ENCODE measurements around the gene E2F7. TPM values are rescaled to one million over a fixed set of nuclear protein-coding genes. Genes with fewer than 3 reads are reported as not detected.

Gene E2F7
- total RNA-seq, 1 donor from 2014 or later: 26.2 TPM

DNA sequence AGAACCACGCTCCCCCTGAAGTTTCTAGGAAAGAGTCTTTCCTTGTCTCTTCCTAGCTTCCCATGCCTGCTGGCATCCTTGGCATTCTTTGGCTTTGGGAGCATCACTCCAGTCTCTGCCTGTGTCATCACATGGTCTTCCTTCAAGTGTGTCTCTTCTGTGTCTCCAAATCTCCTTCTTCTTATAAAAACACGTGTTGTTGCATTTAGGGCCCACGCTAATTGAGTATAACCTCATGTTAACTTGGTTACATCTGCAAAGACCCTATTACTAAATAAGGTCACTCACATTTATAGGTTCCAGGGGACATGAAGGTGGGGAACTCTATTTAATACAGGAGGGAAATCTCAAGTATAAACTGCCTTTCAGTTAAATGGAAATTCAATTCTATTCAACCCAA, 63.0 kb downstream of the E2F7 start:
- H3K36me3 ChIP-seq (ENCODE audit: insufficient read depth, low read length): no peaks in the 10 kb centered on the region
- no peak overlapping the region for H3K4me3 Mint-ChIP-seq (ENCODE audit: unreplicated experiment)
- peaks cover 2% of the 10 kb centered on the region for H3K27me3 ChIP-seq (ENCODE audit: insufficient read depth, low read length)
- H3K27me3 Mint-ChIP-seq (ENCODE audit: low read depth, unreplicated experiment): peaks cover 1% of the 10 kb centered on the region
- TF ChIP-seq EZH2 (IDR thresholded peaks at IDR 0.05; ENCODE audit: insufficient read depth, low read length): no peak
- TF ChIP-seq, protein P1, sequence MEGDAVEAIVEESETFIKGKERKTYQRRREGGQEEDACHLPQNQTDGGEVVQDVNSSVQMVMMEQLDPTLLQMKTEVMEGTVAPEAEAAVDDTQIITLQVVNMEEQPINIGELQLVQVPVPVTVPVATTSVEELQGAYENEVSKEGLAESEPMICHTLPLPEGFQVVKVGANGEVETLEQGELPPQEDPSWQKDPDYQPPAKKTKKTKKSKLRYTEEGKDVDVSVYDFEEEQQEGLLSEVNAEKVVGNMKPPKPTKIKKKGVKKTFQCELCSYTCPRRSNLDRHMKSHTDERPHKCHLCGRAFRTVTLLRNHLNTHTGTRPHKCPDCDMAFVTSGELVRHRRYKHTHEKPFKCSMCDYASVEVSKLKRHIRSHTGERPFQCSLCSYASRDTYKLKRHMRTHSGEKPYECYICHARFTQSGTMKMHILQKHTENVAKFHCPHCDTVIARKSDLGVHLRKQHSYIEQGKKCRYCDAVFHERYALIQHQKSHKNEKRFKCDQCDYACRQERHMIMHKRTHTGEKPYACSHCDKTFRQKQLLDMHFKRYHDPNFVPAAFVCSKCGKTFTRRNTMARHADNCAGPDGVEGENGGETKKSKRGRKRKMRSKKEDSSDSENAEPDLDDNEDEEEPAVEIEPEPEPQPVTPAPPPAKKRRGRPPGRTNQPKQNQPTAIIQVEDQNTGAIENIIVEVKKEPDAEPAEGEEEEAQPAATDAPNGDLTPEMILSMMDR (IDR thresholded peaks at IDR 0.05; ENCODE audit: insufficient read depth, low read depth, low read length): no peak
- no peaks in the 10 kb centered on the region for H3K9me3 Mint-ChIP-seq (ENCODE audit: unreplicated experiment)
- no peaks in the 10 kb centered on the region for H4K20me1 ChIP-seq (ENCODE audit: insufficient read depth, low read length)
- no peak overlapping the region for H3K4me2 ChIP-seq (ENCODE audit: low read length)
- no peak overlapping the region for H3K9ac ChIP-seq (ENCODE audit: low read length)
- H3K4me1 ChIP-seq (ENCODE audit: insufficient read depth, low read length): no peaks in the 10 kb centered on the region
- no peaks in the 10 kb centered on the region for H3K36me3 Mint-ChIP-seq (ENCODE audit: low read depth, unreplicated experiment)
- FAIRE-seq (no peak), DNase-seq (ENCODE audit: low read depth) (no peak)
- no peaks in the 10 kb centered on the region for H3K79me2 ChIP-seq (ENCODE audit: insufficient read depth, low read length)
- H3K4me3 ChIP-seq (ENCODE audit: insufficient read depth, low read depth, low read length): no peak overlapping the region
- no peak overlapping the region for H3K27ac ChIP-seq (ENCODE audit: low read depth, low read length)
- no peak overlapping the region for H3K27ac Mint-ChIP-seq (ENCODE audit: unreplicated experiment)
- no peaks in the 10 kb centered on the region for H3K9me3 ChIP-seq (ENCODE audit: insufficient read depth, low read depth, low read length)
- no peaks in the 10 kb centered on the region for H3K4me1 Mint-ChIP-seq (ENCODE audit: low read depth, unreplicated experiment)
- no peak overlapping the region for H2AFZ ChIP-seq (ENCODE audit: low read depth, low read length)

DNA sequence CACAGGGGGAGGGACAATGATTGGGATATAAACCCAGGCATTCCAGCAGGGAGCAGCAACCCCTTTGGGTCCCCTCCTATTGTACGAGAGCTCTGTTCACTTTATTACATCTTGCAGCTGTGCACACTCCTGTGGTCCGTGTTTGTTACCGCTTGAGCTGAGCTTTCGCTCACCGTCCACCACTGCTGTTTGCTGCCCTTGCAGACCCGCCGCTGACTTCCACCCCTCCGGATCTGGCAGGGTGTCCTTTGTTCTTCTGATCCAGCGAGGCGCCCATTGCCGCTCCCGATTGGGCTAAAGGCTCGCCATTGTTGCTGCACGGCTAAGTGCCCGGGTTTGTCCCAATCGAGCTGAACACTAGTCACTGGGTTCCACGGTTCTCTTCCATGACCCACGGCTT, 64.1 kb downstream of the E2F7 start:
- Histone ChIP-seq H3K9me3 (ENCODE audit: insufficient read depth, low read depth, low read length) (no peaks in the 10 kb centered on the region), H3K9ac (ENCODE audit: low read length) (no peak overlapping the region), H3K27me3 (ENCODE audit: insufficient read depth, low read length) (peaks cover 2% of the 10 kb centered on the region), H3K4me2 (ENCODE audit: low read length) (no peak overlapping the region), H2AFZ (ENCODE audit: low read depth, low read length) (no peak overlapping the region), H3K4me1 (ENCODE audit: insufficient read depth, low read length) (no peaks in the 10 kb centered on the region), H4K20me1 (ENCODE audit: insufficient read depth, low read length) (no peaks in the 10 kb centered on the region), H3K27ac (ENCODE audit: low read depth, low read length) (no peak overlapping the region), H3K36me3 (ENCODE audit: insufficient read depth, low read length) (no peaks in the 10 kb centered on the region), H3K79me2 (ENCODE audit: insufficient read depth, low read length) (no peaks in the 10 kb centered on the region), H3K4me3 (ENCODE audit: insufficient read depth, low read depth, low read length) (no peak overlapping the region)
- no peaks in the 10 kb centered on the region for H3K9me3 Mint-ChIP-seq (ENCODE audit: unreplicated experiment)
- H3K4me3 Mint-ChIP-seq (ENCODE audit: unreplicated experiment): no peak overlapping the region
- no peaks in the 10 kb centered on the region for H3K4me1 Mint-ChIP-seq (ENCODE audit: low read depth, unreplicated experiment)
- no peak for TF ChIP-seq EZH2 (IDR thresholded peaks at IDR 0.05; ENCODE audit: insufficient read depth, low read length)
- TF ChIP-seq, protein P1 (IDR thresholded peaks at IDR 0.05; ENCODE audit: insufficient read depth, low read depth, low read length): no peak
- H3K27ac Mint-ChIP-seq (ENCODE audit: unreplicated experiment): no peak overlapping the region
- peaks cover 1% of the 10 kb centered on the region for H3K27me3 Mint-ChIP-seq (ENCODE audit: low read depth, unreplicated experiment)
- FAIRE-seq (no peak), DNase-seq (ENCODE audit: low read depth) (no peak)
- no peaks in the 10 kb centered on the region for H3K36me3 Mint-ChIP-seq (ENCODE audit: low read depth, unreplicated experiment)

DNA sequence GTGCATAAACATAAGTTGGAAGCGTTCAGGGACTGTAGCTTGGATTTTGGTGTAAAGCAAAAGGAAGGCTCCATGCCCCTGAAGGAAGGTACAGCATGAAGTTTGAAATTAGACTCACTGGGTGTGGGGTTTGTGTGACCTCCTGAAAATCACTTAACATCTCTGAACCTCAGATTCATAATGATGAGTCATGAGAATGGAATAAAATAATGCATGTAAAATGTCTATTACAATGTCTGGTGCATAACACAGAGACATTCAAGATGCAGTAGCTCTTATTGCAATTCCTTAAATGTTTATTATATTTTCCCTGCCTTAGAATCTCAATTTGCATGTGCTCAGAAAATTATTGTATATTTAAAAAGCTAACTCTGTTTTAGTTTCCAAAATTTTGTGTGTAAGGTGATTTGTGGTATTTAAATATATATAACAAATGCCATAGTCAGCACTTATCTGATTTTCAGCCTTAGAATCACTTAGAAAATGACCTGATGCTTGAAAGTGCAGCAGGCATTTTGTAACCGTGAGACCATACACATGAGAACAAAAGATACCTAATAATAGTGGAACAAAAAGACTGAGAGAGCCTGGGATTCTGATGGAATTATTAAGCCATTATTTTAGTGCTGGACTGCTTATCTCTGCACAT, 66.3 kb downstream of the E2F7 start:
- no peaks in the 10 kb centered on the region for H3K79me2 ChIP-seq (ENCODE audit: insufficient read depth, low read length)
- no peak for FAIRE-seq
- Mint-ChIP-seq H3K36me3 (ENCODE audit: low read depth, unreplicated experiment) (no peaks in the 10 kb centered on the region), H3K9me3 (ENCODE audit: unreplicated experiment) (no peaks in the 10 kb centered on the region), H3K4me3 (ENCODE audit: unreplicated experiment) (no peak overlapping the region), H3K4me1 (ENCODE audit: low read depth, unreplicated experiment) (no peaks in the 10 kb centered on the region), H3K27ac (ENCODE audit: unreplicated experiment) (no peak overlapping the region), H3K27me3 (ENCODE audit: low read depth, unreplicated experiment) (peaks cover 1% of the 10 kb centered on the region)
- peaks cover 2% of the 10 kb centered on the region for H3K27me3 ChIP-seq (ENCODE audit: insufficient read depth, low read length)
- H4K20me1 ChIP-seq (ENCODE audit: insufficient read depth, low read length): no peaks in the 10 kb centered on the region
- H3K9me3 ChIP-seq (ENCODE audit: insufficient read depth, low read depth, low read length): no peaks in the 10 kb centered on the region
- H3K4me2 ChIP-seq (ENCODE audit: low read length): no peak overlapping the region
- no peak overlapping the region for H3K27ac ChIP-seq (ENCODE audit: low read depth, low read length)
- TF ChIP-seq EZH2 (IDR thresholded peaks at IDR 0.05; ENCODE audit: insufficient read depth, low read length): no peak
- TF ChIP-seq, protein P1 (IDR thresholded peaks at IDR 0.05; ENCODE audit: insufficient read depth, low read depth, low read length): no peak
- no peaks in the 10 kb centered on the region for H3K4me1 ChIP-seq (ENCODE audit: insufficient read depth, low read length)
- no peak overlapping the region for H2AFZ ChIP-seq (ENCODE audit: low read depth, low read length)
- DNase-seq (ENCODE audit: low read depth): no peak
- H3K4me3 ChIP-seq (ENCODE audit: insufficient read depth, low read depth, low read length): no peak overlapping the region
- no peaks in the 10 kb centered on the region for H3K36me3 ChIP-seq (ENCODE audit: insufficient read depth, low read length)
- no peak overlapping the region for H3K9ac ChIP-seq (ENCODE audit: low read length)
